ENCODE measurements around the gene AUTS2. TPM values are rescaled to one million over a fixed set of nuclear protein-coding genes. Genes with fewer than 3 reads are reported as not detected.

AUTS2 gene
- total RNA-seq, 1 experiment from 2014 or later: 2.5 TPM

GRCh38 chr7:69595415-69595814 is 2.9 kb upstream of the AUTS2 start:
- BruUV-seq (replicated peaks): no TSS peak
- no peak for DNase-seq (ENCODE audit: low read depth, low spot score)
- no peak overlapping the region for H3K4me3 ChIP-seq (ENCODE audit: low read depth in 2 of 2, low read length in 2 of 2)
- no peaks in the 10 kb centered on the region for H3K36me3 ChIP-seq (ENCODE audit: control insufficient read depth, insufficient read depth, low read length)
- H3K27ac ChIP-seq (ENCODE audit: low read length): no peak overlapping the region
- no peak for ATAC-seq
- no peaks in the 10 kb centered on the region for H3K9me3 ChIP-seq (ENCODE audit: control insufficient read depth, insufficient read depth, low read depth, low read length)
- in situ Hi-C loops (cut with HindIII; ENCODE audit: low pct_unique_long_range_greater_than_20kb, low sequenced_read_pairs): no loop called here
- ChIA-PET POLR2A (no interaction called here), CTCF (no interaction called here)
- intact Hi-C loops (cut with micrococcal nuclease; ENCODE audit: unreplicated experiment): no loop called here
- TF ChIP-seq CTCF (IDR thresholded peaks at IDR 0.05): no peak
- no peak for TF ChIP-seq REST (IDR thresholded peaks at IDR 0.05; ENCODE audit: insufficient read depth in 1 of 2, low read depth in 2 of 2, low read length in 1 of 2)
- no peak for TF ChIP-seq POLR2AphosphoS5 (IDR thresholded peaks at IDR 0.05; ENCODE audit: low read depth, low read length)
- no peak for TF ChIP-seq SIN3A (IDR thresholded peaks at IDR 0.05; ENCODE audit: borderline replicate concordance, insufficient read depth, low read depth, low read length)
- peaks cover 5% of the 10 kb centered on the region; the same call in 1 of the 2 replicates for H3K4me1 ChIP-seq (ENCODE audit: control insufficient read depth, insufficient read depth, low read length)
- H3K27me3 ChIP-seq (ENCODE audit: control insufficient read depth, insufficient read depth, low read length): peaks cover 7% of the 10 kb centered on the region

- Histone ChIP-seq H3K4me3 (ENCODE audit: low read depth in 2 of 2, low read length in 2 of 2) (no peak overlapping the region), H3K9me3 (ENCODE audit: control insufficient read depth, insufficient read depth, low read depth, low read length) (no peaks in the 10 kb centered on the region), H3K27ac (ENCODE audit: low read length) (no peak overlapping the region), H3K27me3 (ENCODE audit: control insufficient read depth, insufficient read depth, low read length) (peaks cover 12% of the 10 kb centered on the region), H3K36me3 (ENCODE audit: control insufficient read depth, insufficient read depth, low read length) (no peaks in the 10 kb centered on the region), H3K4me1 (ENCODE audit: control insufficient read depth, insufficient read depth, low read length) (peaks cover 5% of the 10 kb centered on the region; the same call in 1 of the 2 replicates)
- ChIA-PET CTCF (no interaction called here), POLR2A (no interaction called here)
- BruUV-seq (replicated peaks): no TSS peak
- DNase-seq (ENCODE audit: low read depth, low spot score) (no peak), ATAC-seq (no peak)
- intact Hi-C loops (cut with micrococcal nuclease; ENCODE audit: unreplicated experiment) (no loop called here), in situ Hi-C loops (cut with HindIII; ENCODE audit: low pct_unique_long_range_greater_than_20kb, low sequenced_read_pairs) (no loop called here)
- no peak for TF ChIP-seq SIN3A (IDR thresholded peaks at IDR 0.05; ENCODE audit: borderline replicate concordance, insufficient read depth, low read depth, low read length)
- TF ChIP-seq TCF7L2 (IDR thresholded peaks at IDR 0.05; ENCODE audit: low read depth, low read length): no peak
- TF ChIP-seq CTCF (IDR thresholded peaks at IDR 0.05): no peak
- no peak for TF ChIP-seq REST (IDR thresholded peaks at IDR 0.05; ENCODE audit: insufficient read depth in 1 of 2, low read depth in 2 of 2, low read length in 1 of 2)
- TF ChIP-seq POLR2AphosphoS5 (IDR thresholded peaks at IDR 0.05; ENCODE audit: low read depth, low read length): no peak
Measured at GRCh38 chr7:69596056-69596455, 2.2 kb upstream of the AUTS2 start.

All from Panc1 (cell line).